ENCODE measurements around the gene CRYGC. TPM values are rescaled to one million over a fixed set of nuclear protein-coding genes. Genes with fewer than 3 reads are reported as not detected.
"Not testable (repeated sequence)": the region's sequence is repeated elsewhere in the genome, so short reads cannot be mapped to it uniquely, and the experiment has no call there.

Gene CRYGC
- total RNA-seq, 1 donor from 2014 or later, result not detected

DNA sequence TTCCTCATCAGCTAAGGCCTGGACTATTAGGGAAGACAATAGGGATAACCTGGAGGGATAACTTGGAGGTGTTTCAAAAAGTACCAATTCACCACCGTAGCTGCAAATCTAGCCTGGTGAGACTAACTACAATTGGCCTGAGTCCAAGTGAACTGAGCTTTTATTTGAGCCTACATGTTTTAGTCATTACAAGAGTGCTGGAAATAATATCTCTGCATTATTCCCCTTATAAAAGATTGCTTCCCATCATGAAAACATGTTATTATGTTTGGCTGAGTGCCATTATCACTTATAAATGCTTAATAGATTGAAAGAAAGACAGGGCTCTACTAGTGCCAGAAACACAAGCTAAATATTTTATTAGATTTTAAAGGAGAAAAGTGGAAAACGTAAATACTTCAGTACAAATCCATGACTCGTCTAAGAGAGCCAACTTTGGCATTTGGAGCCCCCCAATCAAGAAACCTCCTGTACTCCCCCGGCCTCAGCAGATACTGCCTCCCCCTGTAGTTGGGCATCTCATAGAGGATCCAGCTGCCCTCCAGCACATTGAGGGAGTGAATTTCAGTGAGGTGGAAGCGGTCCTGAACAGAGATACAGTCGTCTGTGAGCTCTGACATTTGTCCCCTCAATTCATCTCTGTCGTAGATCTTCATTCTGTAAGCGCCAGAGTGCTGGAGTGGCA, 12.8 kb upstream of the CRYGC start:
- H3K4me1 Mint-ChIP-seq (ENCODE audit: unreplicated experiment), result peaks cover 4% of the 10 kb centered on the region
- DNase-seq (ENCODE audit: low spot score), result no peak
- H3K4me3 Mint-ChIP-seq (ENCODE audit: unreplicated experiment), result no peak overlapping the region
- no peak overlapping the region for H3K27ac Mint-ChIP-seq (ENCODE audit: unreplicated experiment)
- peaks cover 4% of the 10 kb centered on the region for H3K9me3 Mint-ChIP-seq (ENCODE audit: unreplicated experiment)
- H3K36me3 Mint-ChIP-seq (ENCODE audit: low read depth, unreplicated experiment), result peaks cover 10% of the 10 kb centered on the region
- TF ChIP-seq, protein P1, sequence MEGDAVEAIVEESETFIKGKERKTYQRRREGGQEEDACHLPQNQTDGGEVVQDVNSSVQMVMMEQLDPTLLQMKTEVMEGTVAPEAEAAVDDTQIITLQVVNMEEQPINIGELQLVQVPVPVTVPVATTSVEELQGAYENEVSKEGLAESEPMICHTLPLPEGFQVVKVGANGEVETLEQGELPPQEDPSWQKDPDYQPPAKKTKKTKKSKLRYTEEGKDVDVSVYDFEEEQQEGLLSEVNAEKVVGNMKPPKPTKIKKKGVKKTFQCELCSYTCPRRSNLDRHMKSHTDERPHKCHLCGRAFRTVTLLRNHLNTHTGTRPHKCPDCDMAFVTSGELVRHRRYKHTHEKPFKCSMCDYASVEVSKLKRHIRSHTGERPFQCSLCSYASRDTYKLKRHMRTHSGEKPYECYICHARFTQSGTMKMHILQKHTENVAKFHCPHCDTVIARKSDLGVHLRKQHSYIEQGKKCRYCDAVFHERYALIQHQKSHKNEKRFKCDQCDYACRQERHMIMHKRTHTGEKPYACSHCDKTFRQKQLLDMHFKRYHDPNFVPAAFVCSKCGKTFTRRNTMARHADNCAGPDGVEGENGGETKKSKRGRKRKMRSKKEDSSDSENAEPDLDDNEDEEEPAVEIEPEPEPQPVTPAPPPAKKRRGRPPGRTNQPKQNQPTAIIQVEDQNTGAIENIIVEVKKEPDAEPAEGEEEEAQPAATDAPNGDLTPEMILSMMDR (IDR thresholded peaks at IDR 0.05; ENCODE audit: unreplicated experiment), result no peak
- H3K27me3 Mint-ChIP-seq (ENCODE audit: unreplicated experiment), result peaks cover 7% of the 10 kb centered on the region

DNA sequence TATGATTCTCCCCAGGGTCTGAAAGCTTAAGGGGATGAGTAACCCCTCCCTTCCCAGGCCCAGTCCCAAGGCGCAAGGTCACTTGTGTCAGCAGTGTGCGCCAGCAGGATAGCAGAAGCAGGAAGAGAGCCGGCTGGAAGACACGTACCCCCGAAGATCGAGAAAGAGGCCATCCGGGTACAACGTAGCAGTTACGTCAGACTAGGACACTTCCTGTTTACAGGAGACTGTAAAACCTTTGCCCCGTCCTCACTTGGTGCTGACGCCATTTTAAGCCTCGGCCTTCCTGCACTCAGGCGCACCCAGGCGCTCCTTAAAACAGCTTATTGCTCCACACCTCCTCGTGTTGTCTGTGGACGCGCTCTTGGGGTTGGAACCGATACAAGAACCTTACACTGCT, 9.8 kb upstream of the CRYGC start:
- TF ChIP-seq, protein P1 (IDR thresholded peaks at IDR 0.05; ENCODE audit: unreplicated experiment), result no peak
- H3K4me1 Mint-ChIP-seq (ENCODE audit: unreplicated experiment), result no peaks in the 10 kb centered on the region
- peaks cover 4% of the 10 kb centered on the region for H3K9me3 Mint-ChIP-seq (ENCODE audit: unreplicated experiment)
- DNase-seq (ENCODE audit: low spot score), result no peak
- no peak overlapping the region for H3K4me3 Mint-ChIP-seq (ENCODE audit: unreplicated experiment)
- H3K36me3 Mint-ChIP-seq (ENCODE audit: low read depth, unreplicated experiment), result peaks cover 16% of the 10 kb centered on the region
- H3K27ac Mint-ChIP-seq (ENCODE audit: unreplicated experiment), result no peak overlapping the region
- peaks cover 3% of the 10 kb centered on the region for H3K27me3 Mint-ChIP-seq (ENCODE audit: unreplicated experiment)

DNA sequence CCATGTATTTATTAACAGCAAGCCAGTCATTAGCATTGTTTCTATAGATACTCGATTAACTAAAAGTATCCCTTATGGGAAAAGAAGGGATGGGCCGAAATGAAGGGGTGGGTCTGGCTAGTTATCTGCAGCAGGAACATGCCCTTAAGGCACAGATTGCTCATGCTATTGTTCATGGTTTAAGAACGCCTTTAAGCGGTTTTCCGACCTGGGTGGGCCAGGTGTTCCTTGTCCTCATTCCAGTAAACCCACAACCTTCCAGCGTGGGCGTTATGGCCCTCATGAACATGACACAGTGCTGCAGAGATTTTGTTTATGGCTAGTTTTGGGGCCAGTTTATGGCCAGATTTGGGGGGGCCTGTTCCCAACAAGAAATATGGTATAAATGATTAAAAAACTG, 8.7 kb upstream of the CRYGC start:
- DNase-seq (ENCODE audit: low spot score); H3K4me1 Mint-ChIP-seq (ENCODE audit: unreplicated experiment); H3K9me3 Mint-ChIP-seq (ENCODE audit: unreplicated experiment); H3K27ac Mint-ChIP-seq (ENCODE audit: unreplicated experiment); H3K4me3 Mint-ChIP-seq (ENCODE audit: unreplicated experiment); H3K27me3 Mint-ChIP-seq (ENCODE audit: unreplicated experiment): not testable (repeated sequence)
- H3K36me3 Mint-ChIP-seq (ENCODE audit: low read depth, unreplicated experiment), result peaks cover 16% of the 10 kb centered on the region

DNA sequence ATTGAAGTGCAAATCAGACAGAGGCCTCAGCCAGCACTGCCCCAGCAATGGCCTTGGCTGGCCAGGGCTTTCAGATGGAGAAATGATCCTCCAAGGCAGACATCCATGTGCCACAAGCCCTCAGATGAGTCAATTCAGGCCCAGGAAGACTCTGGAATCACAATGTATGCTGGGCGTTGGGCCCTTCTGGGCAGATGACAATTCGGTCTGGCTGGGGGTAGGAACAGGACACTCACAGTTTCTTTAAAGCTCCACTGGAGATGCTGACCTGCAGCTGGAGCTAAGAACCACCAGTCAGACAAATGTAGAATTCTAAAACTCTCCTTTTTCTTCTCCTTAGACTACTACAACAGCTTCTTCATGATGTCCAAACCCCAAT, 7.1 kb upstream of the CRYGC start:
- Mint-ChIP-seq H3K4me1 (ENCODE audit: unreplicated experiment) (no peaks in the 10 kb centered on the region), H3K9me3 (ENCODE audit: unreplicated experiment) (peaks cover 4% of the 10 kb centered on the region), H3K27me3 (ENCODE audit: unreplicated experiment) (peaks cover 7% of the 10 kb centered on the region), H3K4me3 (ENCODE audit: unreplicated experiment) (no peak overlapping the region), H3K36me3 (ENCODE audit: low read depth, unreplicated experiment) (peaks cover 16% of the 10 kb centered on the region), H3K27ac (ENCODE audit: unreplicated experiment) (no peak overlapping the region)
- TF ChIP-seq, protein P1 (IDR thresholded peaks at IDR 0.05; ENCODE audit: unreplicated experiment), result no peak
- no peak for DNase-seq (ENCODE audit: low spot score)

DNA sequence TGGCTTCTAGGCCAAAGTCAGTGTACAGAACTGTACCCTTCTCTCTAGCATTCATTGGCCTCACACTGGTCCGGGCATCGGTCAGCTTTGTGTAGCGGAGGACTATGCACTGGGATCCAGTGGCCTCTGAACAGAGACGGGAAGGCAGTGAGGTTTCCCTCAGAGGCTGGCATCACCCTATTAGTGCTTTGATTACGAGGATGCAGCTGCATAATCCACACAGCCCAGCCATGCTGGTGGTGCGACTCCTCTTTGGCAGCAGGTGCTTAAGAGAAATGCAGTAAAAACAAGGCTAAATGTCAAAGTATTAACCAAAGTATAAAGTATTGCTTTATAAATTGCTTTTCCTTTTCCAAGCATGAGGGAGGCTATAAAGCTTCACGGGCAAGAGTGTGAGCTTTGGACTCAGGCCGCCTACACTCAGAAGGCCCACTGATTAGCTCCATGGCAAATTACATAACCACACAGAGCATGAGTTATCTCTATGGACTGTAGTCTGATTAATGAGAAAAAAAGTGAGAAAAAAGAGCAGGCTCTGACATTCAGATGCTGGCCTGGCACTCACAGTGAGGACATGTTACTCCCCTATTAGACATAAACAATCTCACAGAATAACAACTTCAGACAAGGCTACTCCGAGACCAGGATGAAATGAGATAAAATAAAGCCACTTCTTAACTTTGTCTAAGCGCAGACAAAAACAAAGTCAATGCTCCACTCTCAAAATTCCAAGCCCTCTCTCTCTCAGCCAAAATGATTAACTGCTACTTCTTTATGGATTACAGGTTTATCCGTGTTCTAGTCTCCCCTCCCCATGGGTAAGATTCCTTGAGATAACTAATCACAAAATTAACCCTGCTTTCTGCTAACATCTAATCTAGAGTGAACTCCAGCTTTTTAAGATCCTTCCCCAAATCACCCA, 6.4 kb upstream of the CRYGC start:
- no peak overlapping the region for H3K4me3 Mint-ChIP-seq (ENCODE audit: unreplicated experiment)
- peaks cover 7% of the 10 kb centered on the region for H3K27me3 Mint-ChIP-seq (ENCODE audit: unreplicated experiment)
- H3K27ac Mint-ChIP-seq (ENCODE audit: unreplicated experiment), result no peak overlapping the region
- H3K9me3 Mint-ChIP-seq (ENCODE audit: unreplicated experiment), result peaks cover 4% of the 10 kb centered on the region
- TF ChIP-seq, protein P1 (IDR thresholded peaks at IDR 0.05; ENCODE audit: unreplicated experiment), result no peak
- no peak for DNase-seq (ENCODE audit: low spot score)
- H3K36me3 Mint-ChIP-seq (ENCODE audit: low read depth, unreplicated experiment), result peaks cover 16% of the 10 kb centered on the region
- no peaks in the 10 kb centered on the region for H3K4me1 Mint-ChIP-seq (ENCODE audit: unreplicated experiment)
